HFFc6 (cell line): Measurements from ENCODE around the gene ANLN. TPM values are rescaled to one million over a fixed set of nuclear protein-coding genes. Genes with fewer than 3 reads are reported as not detected.
A peak's percentile ranks its signal among the peaks of the same experiment; 100 is the strongest.

Source experiments
- DNase-seq: peaks from one replicate; pipeline ENCODE4 v3.0.0-alpha.2; 2018
- H3K27ac Mint-ChIP-seq: 2 replicates; pipeline ENCODE4 v1.8.0; 2020; ENCODE audit warnings: mild to moderate bottlenecking, mixed read lengths
- H3K27me3 Mint-ChIP-seq: 2 replicates; pipeline ENCODE4 v1.8.0; 2021; ENCODE audit warnings: mild to moderate bottlenecking, moderate library complexity, mixed read lengths; ENCODE audit not compliant: insufficient read depth
- H3K36me3 Mint-ChIP-seq: 2 replicates; pipeline ENCODE4 v1.8.0; 2021; ENCODE audit warnings: low read depth, mixed read lengths
- H3K4me1 Mint-ChIP-seq: 2 replicates; pipeline ENCODE4 v1.8.0; 2020; ENCODE audit warnings: low read depth, mixed read lengths
- H3K4me3 Mint-ChIP-seq: 2 replicates; pipeline ENCODE4 v1.8.0; 2020; ENCODE audit warnings: mild to moderate bottlenecking, moderate library complexity, mixed read lengths
- H3K9me3 Mint-ChIP-seq: 2 replicates; pipeline ENCODE4 v1.8.0; 2020; ENCODE audit warnings: mild to moderate bottlenecking, mixed read lengths
- CTCF ChIP-seq: fragments of 200-600 bp; sonication (generic); IDR thresholded peaks from 2 replicates; pipeline ENCODE4 v1.5.0; 2021; ENCODE audit warnings: antibody characterized with exemption, mild to moderate bottlenecking
- total RNA-seq, 6 experiments: library from RNA; stranded (reverse); fragmentation: NEBNext Ultra II Directional; extraction: Animal tissue kit (Norgen Biotek cat#: 25700); gene quantifications; 2 replicates in 1 of 6; 3 replicates in 5 of 6; pipeline ENCODE4 v1.2.3, GENCODE V29; 2021

Gene ANLN
- total RNA-seq, 6 experiments from 2014 or later = 109 to 291 (median 233) TPM

GRCh38 chr7:36391436-36392198 lies 2.0 kb downstream of the ANLN start:
- TF ChIP-seq CTCF = no peak
- H3K27ac Mint-ChIP-seq = peak overlapping the region; percentile 87

GRCh38 chr7:36393826-36394225 lies 4.2 kb downstream of the ANLN start:
- DNase-seq = no peak
- Mint-ChIP-seq H3K27me3 (peaks cover 4% of the 10 kb centered on the region), H3K4me1 (peaks cover 69% of the 10 kb centered on the region), H3K36me3 (peaks cover 56% of the 10 kb centered on the region), H3K9me3 (peaks cover 16% of the 10 kb centered on the region), H3K27ac (peak overlapping the region; percentile 87), H3K4me3 (peak overlapping the region; percentile 89)
- no peak for TF ChIP-seq CTCF

More at GRCh38 chr7:36391436-36392198, 2.0 kb downstream of the ANLN start:
- no peak for DNase-seq
- H3K4me1 Mint-ChIP-seq = peaks cover 68% of the 10 kb centered on the region
- H3K27me3 Mint-ChIP-seq = peaks cover 4% of the 10 kb centered on the region
- peak overlapping the region; percentile 89 for H3K4me3 Mint-ChIP-seq
- peaks cover 39% of the 10 kb centered on the region for H3K36me3 Mint-ChIP-seq
- H3K9me3 Mint-ChIP-seq = peaks cover 16% of the 10 kb centered on the region

- DNase-seq = no peak
- H3K4me3 Mint-ChIP-seq = no peak overlapping the region
- no peak for TF ChIP-seq CTCF
- H3K36me3 Mint-ChIP-seq = peaks cover 63% of the 10 kb centered on the region
- H3K27me3 Mint-ChIP-seq = peaks cover 2% of the 10 kb centered on the region; the same call in 1 of the 2 replicates
- peaks cover 84% of the 10 kb centered on the region for H3K4me1 Mint-ChIP-seq
- peaks cover 16% of the 10 kb centered on the region for H3K9me3 Mint-ChIP-seq
- H3K27ac Mint-ChIP-seq = peak overlapping the region; percentile 42; the same call in 1 of the 2 replicates
These were observed 5.7 kb downstream of the ANLN start for GRCh38 chr7:36395171-36395894.

- Mint-ChIP-seq H3K36me3 (peaks cover 61% of the 10 kb centered on the region), H3K4me1 (peaks cover 92% of the 10 kb centered on the region), H3K27me3 (peaks cover 2% of the 10 kb centered on the region; the same call in 1 of the 2 replicates), H3K27ac (peak overlapping the region; percentile 66), H3K9me3 (peaks cover 16% of the 10 kb centered on the region), H3K4me3 (no peak overlapping the region)
- DNase-seq = no peak
- no peak for TF ChIP-seq CTCF
These were observed 6.5 kb downstream of the ANLN start for GRCh38 chr7:36396150-36396549.

GRCh38 chr7:36400036-36400435 lies 10.4 kb downstream of the ANLN start:
- TF ChIP-seq CTCF = no peak
- H3K4me1 Mint-ChIP-seq = peaks cover 78% of the 10 kb centered on the region
- H3K9me3 Mint-ChIP-seq = peaks cover 8% of the 10 kb centered on the region
- peaks cover 65% of the 10 kb centered on the region for H3K36me3 Mint-ChIP-seq
- no peaks in the 10 kb centered on the region for H3K27me3 Mint-ChIP-seq
- DNase-seq = no peak
- no peak overlapping the region for H3K4me3 Mint-ChIP-seq
- peak overlapping the region; percentile 79 for H3K27ac Mint-ChIP-seq
